Measurements from ENCODE around the gene LAMB2.
A peak's percentile ranks its signal among the peaks of the same experiment; 100 is the strongest.

The LAMB2 gene

GRCh38 chr3:49121132-49121736 lies 11.6 kb downstream of the LAMB2 start:
- DNase-seq (ENCODE audit: low read depth in 2 of 2): no peak

- DNase-seq (ENCODE audit: low read depth in 2 of 2): peak; percentile 85 to 92
Observed at GRCh38 chr3:49120438-49121131, 12.3 kb downstream of the LAMB2 start, which contains the start of gene USP19. Gene USP19 (minus strand): TSS chr3:49120823. CDS start chr3:49119145, 1,678 bp downstream.

DNA sequence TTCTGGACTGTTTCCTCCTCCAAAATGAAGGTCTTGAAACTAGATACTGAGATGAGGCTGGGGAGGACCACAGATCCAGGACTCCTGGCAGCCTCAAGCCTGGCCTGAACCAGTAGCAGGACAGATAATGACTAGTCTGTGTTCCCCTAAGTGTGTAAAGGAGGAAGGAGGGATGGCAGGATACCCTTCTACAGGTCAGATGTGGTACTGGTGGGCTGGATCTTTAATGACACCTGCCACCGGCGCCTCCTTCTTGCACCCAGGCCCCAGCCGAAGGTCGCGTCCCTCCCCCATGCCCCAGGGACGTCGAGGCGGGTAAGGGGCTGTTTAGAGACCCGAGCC lies 12.8 kb downstream of the LAMB2 start:
- DNase-seq (ENCODE audit: low read depth in 2 of 2): no peak

DNA sequence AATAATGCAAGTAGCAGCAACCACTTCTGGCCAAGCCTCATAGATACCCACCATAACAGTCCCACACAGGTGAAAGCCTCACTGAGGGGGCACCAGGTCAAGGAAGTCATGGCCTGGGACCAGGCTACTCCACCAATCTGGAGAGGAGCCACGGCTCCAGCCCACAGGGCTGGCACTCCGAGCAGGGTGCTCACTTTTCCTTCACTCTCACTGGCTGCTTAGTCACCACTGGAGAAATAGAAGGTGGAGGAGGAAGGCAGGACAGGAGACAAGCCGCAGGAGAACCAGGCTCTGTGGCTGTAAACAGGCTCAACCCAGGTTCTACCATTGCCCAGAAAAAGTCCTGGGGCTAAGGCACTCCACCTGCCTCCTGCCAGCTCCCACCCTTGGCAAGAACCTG lies 13.4 kb downstream of the LAMB2 start:
- DNase-seq (ENCODE audit: low read depth in 2 of 2): no peak

GRCh38 chr3:49119036-49119435 lies 13.8 kb downstream of the LAMB2 start:
- DNase-seq (ENCODE audit: low read depth in 2 of 2): no peak

- no peak for DNase-seq (ENCODE audit: low read depth in 2 of 2)
Observed at GRCh38 chr3:49112262-49112661, 20.6 kb downstream of the LAMB2 start.

DNA sequence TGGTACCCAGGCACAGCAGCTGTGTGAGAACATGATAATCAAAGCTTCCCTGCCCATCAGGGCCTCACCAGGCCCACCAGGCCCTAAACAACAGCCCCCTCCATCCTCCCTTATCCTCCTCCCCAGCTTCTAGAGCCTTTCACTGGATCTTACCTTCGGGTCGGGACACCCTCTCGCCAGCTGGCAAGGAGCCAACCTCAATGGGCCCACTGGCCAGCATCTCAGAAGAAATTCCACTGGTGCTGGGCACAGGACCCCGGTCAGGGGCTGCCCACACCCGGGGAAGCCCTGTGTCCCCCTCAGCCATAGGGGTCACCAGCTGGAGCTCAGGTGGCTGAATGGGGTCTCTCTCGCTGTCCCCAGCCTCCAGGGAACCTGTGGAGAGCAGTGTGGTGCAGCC lies 21.5 kb downstream of the LAMB2 start:
- DNase-seq (ENCODE audit: low read depth in 2 of 2): no peak

DNA sequence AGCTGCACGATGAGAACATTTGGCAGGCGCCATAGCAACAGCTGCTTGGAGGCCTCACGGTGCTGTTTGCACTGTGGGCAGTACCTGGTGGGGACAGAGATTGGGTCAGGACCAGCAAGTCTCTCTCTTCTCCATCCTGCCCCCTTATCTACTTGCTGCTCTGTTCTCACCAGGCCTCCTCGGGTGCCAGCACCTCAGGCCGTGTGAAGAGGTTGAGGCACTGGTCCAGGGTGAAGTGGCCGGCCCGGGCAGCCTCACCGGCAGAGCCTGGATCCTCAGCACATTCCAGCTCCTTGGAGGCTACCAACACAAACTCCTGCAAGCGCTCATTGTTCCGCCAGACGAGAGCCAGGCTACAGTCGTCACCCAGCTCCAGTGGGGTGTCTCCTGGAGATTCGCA lies 22.1 kb downstream of the LAMB2 start:
- DNase-seq (ENCODE audit: low read depth in 2 of 2): no peak

DNA sequence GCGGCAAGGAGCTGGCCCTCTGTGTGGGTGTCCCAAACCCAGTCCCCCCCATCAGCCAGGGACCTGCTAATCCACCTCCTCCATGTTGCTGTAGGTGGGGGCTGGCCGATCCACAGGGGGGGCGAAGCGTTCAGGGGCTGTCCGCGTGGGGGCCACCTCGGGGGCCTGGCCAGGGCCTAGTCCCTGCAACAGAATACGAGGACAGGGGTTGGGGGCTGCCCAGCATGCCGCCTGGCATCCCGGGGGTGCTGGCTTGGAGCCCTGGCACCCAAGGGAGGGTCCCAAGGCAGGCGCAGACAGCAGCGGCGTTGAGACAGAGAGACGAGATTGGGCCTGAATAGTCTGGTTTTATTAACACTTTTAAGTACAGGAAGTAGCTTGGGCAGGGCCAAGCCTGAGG lies 24.5 kb downstream of the LAMB2 start:
- DNase-seq (ENCODE audit: low read depth in 2 of 2): no peak

- peak; percentile 76 to 84 for DNase-seq (ENCODE audit: low read depth in 2 of 2)
Observed at GRCh38 chr3:49104427-49105291, 28.2 kb downstream of the LAMB2 start, which contains the start of gene QARS1. Gene QARS1 (minus strand): TSS chr3:49104757. CDS start chr3:49104733, 24 bp downstream.

DNA sequence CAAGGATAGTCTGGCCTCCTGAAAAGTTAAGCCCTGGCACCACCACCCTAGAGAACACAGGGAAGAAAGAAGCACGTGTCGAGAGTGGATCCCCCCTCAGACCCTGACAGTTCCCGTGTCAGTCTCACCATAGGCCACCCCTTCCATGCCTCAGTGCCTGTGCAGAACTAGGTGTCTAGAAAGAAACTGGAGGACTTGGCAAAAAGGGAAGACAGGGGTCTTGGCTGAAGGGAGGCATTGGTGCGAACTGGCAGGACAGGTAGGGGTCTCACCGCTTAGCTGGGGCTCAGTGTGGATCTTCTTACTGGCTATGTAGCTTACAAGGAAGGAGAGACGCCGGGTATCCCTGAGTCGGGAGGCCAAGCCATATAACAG lies 28.8 kb downstream of the LAMB2 start:
- DNase-seq (ENCODE audit: low read depth in 2 of 2): no peak

DNA sequence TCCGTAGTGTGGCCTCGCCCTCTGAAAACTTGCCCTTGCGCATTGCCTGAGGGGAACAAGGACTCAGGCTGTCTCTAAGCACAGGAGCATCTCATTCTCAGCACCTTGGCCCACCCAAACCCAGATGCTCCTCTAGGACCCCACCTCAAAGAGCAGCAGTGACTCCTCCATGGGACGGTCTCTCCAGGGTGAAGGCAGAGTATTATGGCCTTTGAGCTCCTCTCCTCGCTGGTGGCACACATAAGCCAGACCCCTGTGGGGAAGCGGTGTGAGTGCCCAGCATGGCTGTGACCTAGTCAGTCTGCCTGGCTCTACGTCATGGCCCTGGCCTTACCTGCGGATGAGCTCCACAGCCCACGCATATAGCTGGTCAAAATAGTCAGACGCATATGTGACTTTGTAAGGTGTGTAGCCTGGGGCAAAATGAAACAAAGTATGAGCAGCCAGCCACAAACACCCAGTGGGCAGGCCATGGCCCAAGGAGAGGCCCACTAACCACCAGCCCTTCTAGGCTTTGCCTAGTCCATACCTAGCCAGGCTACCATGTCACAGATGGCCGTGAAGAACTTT lies 32.7 kb downstream of the LAMB2 start:
- no peak for DNase-seq (ENCODE audit: low read depth in 2 of 2)

DNA sequence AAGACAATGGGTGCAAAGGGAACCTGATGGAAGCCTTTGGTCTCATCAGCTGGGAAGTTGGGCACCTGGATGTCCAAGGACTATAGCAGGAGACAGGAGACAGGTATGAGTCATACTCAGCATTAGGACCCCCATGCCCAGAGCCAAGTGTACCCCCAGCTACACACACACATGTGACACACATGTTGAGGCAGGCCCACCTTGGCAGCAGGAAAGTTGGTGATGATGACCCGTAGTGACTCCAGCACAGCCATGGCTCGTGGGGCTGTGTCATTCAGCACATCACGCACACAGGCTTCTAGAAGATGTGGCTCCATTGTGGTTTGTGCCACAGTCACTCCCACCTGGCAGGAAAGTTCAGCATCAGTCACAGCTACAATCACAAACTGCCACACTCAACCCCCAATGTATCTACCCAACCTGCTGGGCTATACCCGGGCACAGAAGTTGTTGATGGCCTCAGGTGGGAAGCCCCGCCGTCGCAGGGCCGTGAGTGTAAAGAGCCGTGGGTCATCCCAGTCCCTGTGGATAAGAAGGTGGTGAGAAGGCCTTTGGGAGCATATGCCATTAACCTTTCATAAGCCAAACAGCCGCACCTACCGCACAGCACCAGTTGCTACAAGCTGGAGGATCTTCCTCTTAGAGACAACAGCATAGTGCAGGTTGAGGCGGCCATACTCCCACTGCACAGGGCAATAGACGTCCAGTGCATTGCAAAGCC lies 33.8 kb downstream of the LAMB2 start:
- no peak for DNase-seq (ENCODE audit: low read depth in 2 of 2)

DNA sequence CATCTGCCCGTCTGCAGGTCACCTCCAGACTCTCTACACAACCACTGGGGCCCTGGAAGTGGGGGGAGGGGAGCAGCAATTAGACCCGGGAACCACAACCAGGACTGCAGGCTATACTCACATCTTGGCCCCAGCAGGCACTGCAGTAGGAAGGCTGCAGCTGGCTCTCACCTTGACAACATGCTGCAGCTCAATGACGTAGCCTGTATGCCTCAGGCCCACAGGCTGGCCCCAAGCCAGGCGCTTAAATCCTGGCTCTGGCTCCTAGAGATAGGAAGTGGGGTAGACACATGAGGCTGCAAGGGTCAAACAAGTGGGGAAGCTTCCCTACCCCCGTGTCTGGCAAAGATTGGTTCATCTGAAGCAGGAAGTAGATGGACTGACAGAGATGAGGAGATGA lies 34.4 kb downstream of the LAMB2 start:
- no peak for DNase-seq (ENCODE audit: low read depth in 2 of 2)

DNA sequence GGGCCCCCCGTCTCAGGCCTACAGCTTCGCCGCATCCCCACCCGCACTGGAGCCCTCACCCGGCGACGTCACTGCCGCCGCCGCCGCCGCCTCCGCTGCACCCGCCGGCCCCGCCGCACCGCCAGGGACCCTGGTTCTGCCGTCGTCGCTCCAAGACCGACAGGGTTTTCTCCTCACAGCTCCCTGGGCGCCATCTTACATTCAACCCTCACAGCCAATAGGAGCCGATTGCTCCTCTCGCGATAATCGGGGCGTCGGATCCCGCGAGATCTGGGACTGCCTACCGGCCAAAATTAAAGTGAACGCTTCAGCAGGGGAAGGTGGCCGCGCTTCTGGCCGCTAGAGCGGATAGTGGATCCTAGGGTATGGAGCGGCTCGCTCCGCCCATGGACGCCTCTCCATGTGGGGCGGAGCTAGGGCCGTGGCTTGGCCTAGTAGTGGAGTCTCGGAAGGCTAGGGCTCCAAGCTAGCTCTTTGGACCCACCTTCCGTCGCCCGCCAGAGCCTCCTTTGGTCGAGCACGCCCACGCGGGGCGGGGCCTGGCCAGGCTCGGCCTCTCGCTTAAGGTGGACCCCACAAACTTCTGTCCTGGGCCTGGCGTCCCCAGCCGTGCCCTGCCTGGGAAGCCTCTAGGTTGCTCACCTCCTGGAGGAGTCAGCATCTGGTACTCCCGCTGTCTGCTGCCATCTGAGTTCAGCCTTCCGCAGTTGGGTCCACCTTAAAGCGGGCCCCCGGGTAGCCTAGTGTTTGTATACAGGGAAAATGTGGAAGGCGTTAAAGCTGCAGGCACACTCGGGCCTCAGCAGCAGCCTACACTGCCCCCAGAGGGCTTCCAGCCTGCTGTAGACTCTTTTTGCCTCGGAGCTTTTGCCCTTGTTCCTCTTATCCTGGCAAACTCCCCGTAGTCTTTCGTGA lies 38.7 kb downstream of the LAMB2 start, which contains the start of gene QRICH1:
Gene QRICH1, minus strand, starts transcription at position 219 of the 915 bp plus-strand sequence. CDS start 17,054 bp downstream, outside the sequence.
- DNase-seq (ENCODE audit: low read depth in 2 of 2): peak; percentile 94

GRCh38 chr3:49092938-49093852 lies 39.7 kb downstream of the LAMB2 start:
- DNase-seq (ENCODE audit: low read depth in 2 of 2): peak; percentile 60 to 78

DNA sequence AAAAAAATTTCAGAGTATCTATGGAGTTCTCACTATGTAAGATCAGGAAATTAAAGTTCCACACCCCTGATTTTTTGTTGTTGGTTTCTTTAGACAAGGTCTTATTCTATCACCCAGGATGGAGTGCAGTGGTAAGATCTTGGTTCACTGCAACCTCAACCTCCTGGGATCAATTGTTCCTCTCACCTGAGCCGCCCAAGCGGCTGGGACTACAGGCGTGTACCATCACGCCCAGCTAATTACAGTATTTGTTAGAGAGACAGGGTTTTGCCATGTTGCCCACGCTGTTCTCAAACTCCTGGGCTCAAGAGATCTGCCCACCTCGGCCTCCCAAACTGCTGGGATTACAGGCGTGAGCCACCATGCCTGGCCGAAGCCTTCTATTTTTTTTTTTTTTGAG lies 51.4 kb downstream of the LAMB2 start:
- DNase-seq (ENCODE audit: low read depth in 2 of 2): no peak

DNA sequence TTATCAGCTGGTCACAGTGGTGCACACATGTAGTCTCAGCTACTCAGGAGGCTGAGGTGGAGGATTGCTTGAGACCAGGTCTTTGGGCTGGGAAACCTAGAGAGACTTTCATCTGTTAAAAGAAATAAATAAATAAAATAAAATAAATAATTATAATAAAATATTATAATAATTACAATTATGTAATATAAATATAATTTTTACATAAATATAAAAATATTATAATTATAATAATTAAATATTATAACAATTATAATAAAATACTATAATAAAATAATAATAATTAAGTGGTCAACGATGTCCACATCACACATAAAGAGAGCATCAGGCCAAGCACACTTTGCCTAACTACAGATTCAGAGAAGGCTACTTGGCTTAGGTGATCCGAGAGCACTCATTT lies 53.6 kb downstream of the LAMB2 start:
- DNase-seq (ENCODE audit: low read depth in 2 of 2): no peak

DNA sequence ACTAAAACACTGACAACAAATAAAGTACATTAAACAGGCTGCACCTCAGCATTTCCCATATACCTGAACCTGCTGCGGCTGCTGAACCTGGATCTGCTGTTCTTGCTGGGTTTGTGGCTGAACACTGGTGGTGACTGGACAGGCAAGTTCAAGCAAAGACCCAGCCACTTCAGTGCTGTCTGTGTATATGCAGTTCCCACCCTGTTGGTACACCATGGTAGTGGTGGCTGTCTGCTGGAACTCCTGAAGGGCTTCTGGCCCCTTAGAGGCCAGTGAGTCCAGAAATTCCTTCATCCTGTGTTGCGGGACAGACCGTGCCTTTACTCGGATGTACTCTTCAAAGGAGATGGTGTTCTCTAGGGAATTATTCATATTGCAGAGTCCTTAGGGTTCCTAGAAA lies 56.2 kb downstream of the LAMB2 start:
- DNase-seq (ENCODE audit: low read depth in 2 of 2): no peak

Data from stimulated activated CD4-positive, alpha-beta T cell treated with anti-CD3 and anti-CD28 coated beads, Interleukin-1b, Interleukin-23, amount 100 ng/mL, for 4 hours (primary cell).